ENCODE results near the gene PIEZO2. TPM values are rescaled to one million over a fixed set of nuclear protein-coding genes. Genes with fewer than 3 reads are reported as not detected.

PIEZO2 gene
- total and polyA plus RNA-seq, 4 donors = 2.6 to 233 (median 18.8) TPM

DNA sequence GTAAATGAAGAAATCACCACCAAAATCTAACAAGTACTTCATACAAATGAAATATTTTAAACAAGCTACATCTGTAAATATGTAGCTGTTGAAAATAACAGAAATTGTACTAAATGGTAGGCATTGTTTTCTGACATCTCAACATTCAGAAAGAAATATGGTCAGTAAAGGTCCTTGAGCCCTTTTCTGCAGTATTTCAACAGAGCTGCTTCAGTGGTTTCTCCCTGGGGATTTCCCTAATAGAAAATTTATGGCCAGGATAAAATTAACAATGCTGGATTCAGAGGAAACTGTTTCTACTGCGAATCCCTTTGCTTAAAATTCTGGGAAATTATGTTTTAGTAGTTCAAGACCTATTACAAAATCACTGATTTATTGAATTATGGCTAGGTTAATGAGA is 256.6 kb downstream of the PIEZO2 start:
- no peak overlapping the region for H3K4me3 ChIP-seq
- peaks cover 0 to 41% (median 9%) of the 10 kb centered on the region in 4 donors for H3K36me3 ChIP-seq (ENCODE audit: control insufficient read depth in 4 of 4, insufficient read depth in 4 of 4, low read length in 4 of 4)
- ATAC-seq (ENCODE audit: insufficient read depth, low FRiP score) = no peak
- no peaks in the 10 kb centered on the region for H3K27me3 ChIP-seq (ENCODE audit: control insufficient read depth in 3 of 3, insufficient read depth in 3 of 3, low read length in 2 of 3)
- H3K9ac ChIP-seq (ENCODE audit: insufficient read depth in 1 of 2, low read length in 2 of 2) = no peak overlapping the region
- TF ChIP-seq, protein P1, sequence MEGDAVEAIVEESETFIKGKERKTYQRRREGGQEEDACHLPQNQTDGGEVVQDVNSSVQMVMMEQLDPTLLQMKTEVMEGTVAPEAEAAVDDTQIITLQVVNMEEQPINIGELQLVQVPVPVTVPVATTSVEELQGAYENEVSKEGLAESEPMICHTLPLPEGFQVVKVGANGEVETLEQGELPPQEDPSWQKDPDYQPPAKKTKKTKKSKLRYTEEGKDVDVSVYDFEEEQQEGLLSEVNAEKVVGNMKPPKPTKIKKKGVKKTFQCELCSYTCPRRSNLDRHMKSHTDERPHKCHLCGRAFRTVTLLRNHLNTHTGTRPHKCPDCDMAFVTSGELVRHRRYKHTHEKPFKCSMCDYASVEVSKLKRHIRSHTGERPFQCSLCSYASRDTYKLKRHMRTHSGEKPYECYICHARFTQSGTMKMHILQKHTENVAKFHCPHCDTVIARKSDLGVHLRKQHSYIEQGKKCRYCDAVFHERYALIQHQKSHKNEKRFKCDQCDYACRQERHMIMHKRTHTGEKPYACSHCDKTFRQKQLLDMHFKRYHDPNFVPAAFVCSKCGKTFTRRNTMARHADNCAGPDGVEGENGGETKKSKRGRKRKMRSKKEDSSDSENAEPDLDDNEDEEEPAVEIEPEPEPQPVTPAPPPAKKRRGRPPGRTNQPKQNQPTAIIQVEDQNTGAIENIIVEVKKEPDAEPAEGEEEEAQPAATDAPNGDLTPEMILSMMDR (IDR thresholded peaks at IDR 0.05; ENCODE audit: control extremely low read depth, extremely low read depth) = no peak
- no peak overlapping the region for H3K27ac ChIP-seq (ENCODE audit: low read depth in 1 of 2, low read length in 1 of 2)
- no peak for DNase-seq
- WGBS, 2 donors = 48 to 51% methylated on average over 1 of the region's 1 CpG
- peaks cover 0 to 2% (median 0%) of the 10 kb centered on the region in 4 donors for H3K9me3 ChIP-seq (ENCODE audit: control insufficient read depth in 4 of 4, insufficient read depth in 3 of 4, low read length in 3 of 4)
- no peaks in the 10 kb centered on the region for H3K4me1 ChIP-seq (ENCODE audit: control insufficient read depth in 5 of 5, insufficient read depth in 5 of 5, low read length in 5 of 5)

DNA sequence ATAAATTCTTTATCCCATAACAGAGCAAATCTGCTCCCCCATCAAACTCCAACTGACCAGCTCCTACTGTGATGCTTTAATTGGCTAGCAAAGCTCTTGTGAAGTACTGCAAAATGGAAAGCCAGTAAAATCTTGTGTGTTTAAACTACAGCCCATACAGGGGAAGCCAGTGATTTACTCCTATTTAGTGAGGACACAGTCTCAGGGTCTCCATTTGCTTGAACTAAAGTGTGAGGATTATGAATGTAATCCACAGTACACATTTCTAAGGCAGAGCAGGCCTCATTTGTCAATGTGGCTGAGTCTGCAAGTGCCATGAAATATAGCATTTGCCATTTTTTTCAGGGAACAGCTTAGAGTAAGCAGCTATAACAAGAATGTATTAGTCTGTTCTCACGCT is 259.3 kb downstream of the PIEZO2 start:
- 96 to 98% methylated on average over 1 of the region's 1 CpG for WGBS, 2 donors
- ATAC-seq (ENCODE audit: insufficient read depth, low FRiP score) = no peak

DNA sequence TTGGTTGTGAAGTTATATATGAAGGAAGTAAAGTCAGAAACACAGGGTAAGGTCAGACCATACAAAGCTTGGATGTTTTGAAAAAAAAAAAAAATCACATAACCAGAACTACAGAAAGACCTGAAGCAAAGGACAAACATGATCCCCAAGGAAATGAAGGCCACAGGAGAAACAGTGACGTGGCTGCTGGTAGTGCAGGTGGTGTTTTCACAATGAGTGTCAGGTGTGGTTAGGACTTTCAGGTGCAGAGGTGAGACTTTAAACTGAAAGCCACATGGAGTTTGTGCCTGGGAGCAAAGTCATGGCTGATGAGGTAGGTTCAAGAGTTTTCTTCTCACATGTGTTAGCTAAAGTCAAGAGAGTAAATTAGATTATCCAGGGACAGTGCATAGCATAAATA is 270.7 kb downstream of the PIEZO2 start:
- Histone ChIP-seq H3K9ac (ENCODE audit: insufficient read depth in 1 of 2, low read length in 2 of 2) (no peak overlapping the region), H3K4me1 (ENCODE audit: control insufficient read depth in 5 of 5, insufficient read depth in 5 of 5, low read length in 5 of 5) (no peaks in the 10 kb centered on the region), H3K36me3 (ENCODE audit: control insufficient read depth in 4 of 4, insufficient read depth in 4 of 4, low read length in 4 of 4) (peaks cover 0 to 6% (median 2%) of the 10 kb centered on the region in 4 donors), H3K27ac (ENCODE audit: low read depth in 1 of 2, low read length in 1 of 2) (no peak overlapping the region), H3K9me3 (ENCODE audit: control insufficient read depth in 4 of 4, insufficient read depth in 3 of 4, low read length in 3 of 4) (no peaks in the 10 kb centered on the region), H3K27me3 (ENCODE audit: control insufficient read depth in 3 of 3, insufficient read depth in 3 of 3, low read length in 2 of 3) (no peaks in the 10 kb centered on the region), H3K4me3 (no peak overlapping the region)
- TF ChIP-seq, protein P1 (IDR thresholded peaks at IDR 0.05; ENCODE audit: control extremely low read depth, extremely low read depth) = no peak
- ATAC-seq (ENCODE audit: insufficient read depth, low FRiP score) (no peak), DNase-seq (no peak)
- WGBS, 2 donors = 77 to 86% methylated on average over 1 of the region's 1 CpG

More for the DNA sequence above, 259.3 kb downstream of the PIEZO2 start:
- no peak for DNase-seq
- H3K36me3 ChIP-seq (ENCODE audit: control insufficient read depth in 4 of 4, insufficient read depth in 4 of 4, low read length in 4 of 4) = peaks cover 0 to 31% (median 10%) of the 10 kb centered on the region in 4 donors
- H3K4me1 ChIP-seq (ENCODE audit: control insufficient read depth in 5 of 5, insufficient read depth in 5 of 5, low read length in 5 of 5) = no peaks in the 10 kb centered on the region
- no peaks in the 10 kb centered on the region for H3K27me3 ChIP-seq (ENCODE audit: control insufficient read depth in 3 of 3, insufficient read depth in 3 of 3, low read length in 2 of 3)
- TF ChIP-seq, protein P1 (IDR thresholded peaks at IDR 0.05; ENCODE audit: control extremely low read depth, extremely low read depth) = no peak
- no peak overlapping the region for H3K9ac ChIP-seq (ENCODE audit: insufficient read depth in 1 of 2, low read length in 2 of 2)
- peaks cover 0 to 2% (median 0%) of the 10 kb centered on the region in 4 donors for H3K9me3 ChIP-seq (ENCODE audit: control insufficient read depth in 4 of 4, insufficient read depth in 3 of 4, low read length in 3 of 4)
- H3K4me3 ChIP-seq = no peak overlapping the region
- H3K27ac ChIP-seq (ENCODE audit: low read depth in 1 of 2, low read length in 1 of 2) = no peak overlapping the region

DNA sequence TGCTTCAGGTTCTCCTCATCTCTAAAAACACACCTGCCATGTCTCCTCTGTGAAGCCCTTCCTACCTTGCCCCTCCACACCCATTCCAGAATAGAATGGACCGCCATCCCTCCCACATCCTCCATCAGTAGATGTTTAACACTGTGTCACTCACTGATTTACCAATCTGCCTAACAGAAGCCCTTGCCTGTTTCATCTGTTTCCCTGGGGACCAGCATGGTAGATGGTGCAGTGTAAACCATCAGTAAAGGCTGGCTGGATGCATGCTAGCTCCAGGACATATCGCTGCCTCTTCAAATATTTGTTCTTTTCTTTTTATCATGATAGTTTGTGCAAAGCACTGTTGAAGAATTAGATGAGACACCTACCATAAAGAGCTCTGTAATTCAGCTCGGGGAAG is 271.4 kb downstream of the PIEZO2 start:
- no peaks in the 10 kb centered on the region for H3K27me3 ChIP-seq (ENCODE audit: control insufficient read depth in 3 of 3, insufficient read depth in 3 of 3, low read length in 2 of 3)
- no peak overlapping the region for H3K27ac ChIP-seq (ENCODE audit: low read depth in 1 of 2, low read length in 1 of 2)
- H3K4me1 ChIP-seq (ENCODE audit: control insufficient read depth in 5 of 5, insufficient read depth in 5 of 5, low read length in 5 of 5) = peaks cover 0 to 3% (median 0%) of the 10 kb centered on the region in 5 donors
- DNase-seq = no peak
- TF ChIP-seq, protein P1 (IDR thresholded peaks at IDR 0.05; ENCODE audit: control extremely low read depth, extremely low read depth) = no peak
- H3K36me3 ChIP-seq (ENCODE audit: control insufficient read depth in 4 of 4, insufficient read depth in 4 of 4, low read length in 4 of 4) = peaks cover 0 to 6% (median 0%) of the 10 kb centered on the region in 4 donors
- H3K9ac ChIP-seq (ENCODE audit: insufficient read depth in 1 of 2, low read length in 2 of 2) = no peak overlapping the region
- ATAC-seq (ENCODE audit: insufficient read depth, low FRiP score) = no peak
- WGBS, 2 donors = 83 to 96% methylated on average over 3 of the region's 3 CpGs
- H3K9me3 ChIP-seq (ENCODE audit: control insufficient read depth in 4 of 4, insufficient read depth in 3 of 4, low read length in 3 of 4) = no peaks in the 10 kb centered on the region
- no peak overlapping the region for H3K4me3 ChIP-seq
